ENCODE results near the gene GNRHR.

GRCh38 chr4:67713529-67714247 lies 40.5 kb downstream of the GNRHR start:
- TF ChIP-seq POLR2A (IDR thresholded peaks at IDR 0.05) (no peak), CTCF (IDR thresholded peaks at IDR 0.05) (no peak)

Data from Peyer's patch (tissue), 4 donors.